ENCODE data around the gene ZP2. TPM values are rescaled to one million over a fixed set of nuclear protein-coding genes. Genes with fewer than 3 reads are reported as not detected.

The ZP2 gene
- total RNA-seq, 4 donors from 2014 or later = 0.63 TPM; not detected in 3

- DNase-seq = no peak
- Histone ChIP-seq H3K4me1 (no peaks in the 10 kb centered on the region), H3K27me3 (no peaks in the 10 kb centered on the region), H3K4me3 (replicated peaks in 1 of 3) (no peak within 1 kb of the TSS), H3K27ac (no peak within 1 kb of the TSS), H3K9me3 (no peaks in the 10 kb centered on the region), H3K36me3 (no peaks in the 10 kb centered on the region)
- TF ChIP-seq POLR2A (IDR thresholded peaks at IDR 0.05) (no peak), CTCF (IDR thresholded peaks at IDR 0.05) (no peak)
- 83 to 90% methylated on average over 11 of the region's 11 CpGs for WGBS, 2 donors
- intact Hi-C loops (cut with DNase I) = no loop called here
Observed at GRCh38 chr16:21233521-21234150, 22.3 kb upstream of the ZP2 start, which contains the start of gene ANKS4B. Gene ANKS4B, plus strand, starts transcription at chr16:21233699. Its CDS starts 39 bp downstream, at chr16:21233738.

DNA sequence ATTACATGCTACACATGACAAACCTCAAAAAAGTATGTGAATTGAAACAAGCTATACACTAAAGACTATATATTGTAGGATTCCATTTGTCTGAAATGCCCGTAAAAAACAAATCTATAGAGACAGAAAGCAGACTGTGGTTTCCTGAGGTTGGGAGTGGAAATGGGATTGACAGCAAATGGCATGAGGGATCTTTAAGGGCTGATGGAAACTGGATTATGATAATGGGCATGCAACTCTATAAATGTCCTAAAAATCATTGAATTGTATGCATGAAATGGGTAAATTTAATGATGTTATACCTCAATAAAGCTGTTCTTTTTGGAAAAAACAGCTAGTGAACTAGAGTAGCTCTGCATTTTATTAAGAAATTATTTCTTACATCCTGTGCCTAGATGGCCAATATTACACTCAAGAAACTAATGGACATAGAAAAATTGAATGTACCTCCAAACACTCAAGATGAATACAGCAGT is 21.7 kb upstream of the ZP2 start:
- 98 to 100% methylated on average over 1 of the region's 1 CpG for WGBS, 2 donors
- Histone ChIP-seq H3K27me3 (no peaks in the 10 kb centered on the region), H3K4me1 (no peaks in the 10 kb centered on the region), H3K4me3 (replicated peaks in 1 of 3) (no peak overlapping the region), H3K36me3 (no peaks in the 10 kb centered on the region), H3K9me3 (no peaks in the 10 kb centered on the region), H3K27ac (no peak overlapping the region)
- intact Hi-C loops (cut with DNase I) = no loop called here
- DNase-seq = no peak
- TF ChIP-seq CTCF (IDR thresholded peaks at IDR 0.05) (no peak), POLR2A (IDR thresholded peaks at IDR 0.05) (no peak)

- no peak for DNase-seq
- no peaks in the 10 kb centered on the region for H3K27me3 ChIP-seq
- TF ChIP-seq POLR2A (IDR thresholded peaks at IDR 0.05) (no peak), CTCF (IDR thresholded peaks at IDR 0.05) (no peak)
- H3K4me1 ChIP-seq = no peaks in the 10 kb centered on the region
- no peak overlapping the region for H3K27ac ChIP-seq
- no peaks in the 10 kb centered on the region for H3K9me3 ChIP-seq
- WGBS, 2 donors = 82 to 88% methylated on average over 2 of the region's 2 CpGs
- intact Hi-C loops (cut with DNase I) = no loop called here
- no peak overlapping the region for H3K4me3 ChIP-seq (replicated peaks in 1 of 3)
- no peaks in the 10 kb centered on the region for H3K36me3 ChIP-seq
Observed at GRCh38 chr16:21228361-21228872, 17.0 kb upstream of the ZP2 start.

DNA sequence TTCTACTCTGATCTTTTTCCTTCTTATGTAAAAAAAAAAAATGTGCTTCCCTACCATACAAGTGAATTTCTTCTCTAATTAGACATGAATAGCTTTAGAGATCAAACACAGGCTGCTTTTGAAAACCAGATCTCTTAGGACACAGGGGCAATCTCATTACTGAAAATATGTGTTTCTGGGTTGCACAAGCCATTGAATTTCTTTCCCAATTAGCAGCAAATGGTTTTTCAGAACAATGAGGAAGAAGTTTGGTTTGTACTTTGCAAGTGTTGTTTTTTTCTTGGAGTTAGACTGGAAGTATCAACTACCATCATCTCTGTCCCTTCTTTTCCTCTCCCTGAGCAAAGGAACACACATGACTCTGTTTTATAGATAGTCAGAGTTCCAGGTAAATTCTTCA is 16.5 kb upstream of the ZP2 start:
- no peaks in the 10 kb centered on the region for H3K27me3 ChIP-seq
- no peak overlapping the region for H3K4me3 ChIP-seq (replicated peaks in 1 of 3)
- intact Hi-C loops (cut with DNase I) = no loop called here
- TF ChIP-seq CTCF (IDR thresholded peaks at IDR 0.05) (no peak), POLR2A (IDR thresholded peaks at IDR 0.05) (no peak)
- no peak overlapping the region for H3K27ac ChIP-seq
- no peak for DNase-seq
- no peaks in the 10 kb centered on the region for H3K9me3 ChIP-seq
- no peaks in the 10 kb centered on the region for H3K36me3 ChIP-seq
- no peaks in the 10 kb centered on the region for H3K4me1 ChIP-seq

DNA sequence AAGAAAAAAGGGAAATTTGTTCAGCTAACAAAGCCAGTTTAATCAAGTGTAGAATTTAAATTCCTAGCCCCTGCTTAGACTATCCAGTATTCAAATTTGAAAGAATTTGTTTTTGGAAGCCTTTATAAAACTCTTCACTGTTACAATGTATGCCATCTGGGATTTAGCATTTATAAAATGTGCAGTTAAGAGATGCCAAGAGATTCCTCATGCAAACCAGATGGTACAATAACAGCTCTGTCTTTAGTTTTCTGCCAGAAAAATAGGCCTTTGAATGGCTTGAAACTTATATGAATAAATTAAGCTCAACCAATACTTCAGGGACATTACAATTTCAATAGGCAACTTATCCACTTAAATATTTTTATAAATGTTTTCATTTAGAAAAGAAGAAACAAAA is 15.4 kb upstream of the ZP2 start:
- no peak overlapping the region for H3K27ac ChIP-seq
- no peaks in the 10 kb centered on the region for H3K36me3 ChIP-seq
- TF ChIP-seq POLR2A (IDR thresholded peaks at IDR 0.05) (no peak), CTCF (IDR thresholded peaks at IDR 0.05) (no peak)
- intact Hi-C loops (cut with DNase I) = no loop called here
- no peak for DNase-seq
- H3K27me3 ChIP-seq = no peaks in the 10 kb centered on the region
- no peak overlapping the region for H3K4me3 ChIP-seq (replicated peaks in 1 of 3)
- H3K9me3 ChIP-seq = no peaks in the 10 kb centered on the region
- no peaks in the 10 kb centered on the region for H3K4me1 ChIP-seq
